ENCODE measurements around the gene FARSB.
"Not testable (repeated sequence)": the region's sequence is repeated elsewhere in the genome, so short reads cannot be mapped to it uniquely, and the experiment has no call there.

FARSB gene

DNA sequence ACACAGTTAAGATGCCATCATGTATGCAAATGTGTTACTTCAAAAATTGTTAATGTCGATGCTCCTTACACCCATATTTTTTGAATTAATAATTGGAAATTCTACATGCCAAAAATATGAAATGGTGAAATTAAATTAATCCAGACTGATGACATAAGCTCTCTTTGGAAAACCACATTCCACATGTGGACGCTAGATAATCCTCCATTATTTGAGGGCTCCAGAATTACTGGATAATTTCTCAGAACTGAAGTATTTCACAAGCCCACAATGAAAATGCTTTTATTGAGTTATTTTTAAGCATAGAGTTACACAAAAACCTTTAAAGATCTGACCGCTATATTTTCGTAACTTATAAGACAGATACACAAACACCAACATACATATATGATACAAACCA, 47.8 kb downstream of the FARSB start:
- Mint-ChIP-seq H3K4me1 (no peaks in the 10 kb centered on the region), H3K27ac (no peak overlapping the region), H3K4me3 (no peak overlapping the region), H3K9me3 (no peaks in the 10 kb centered on the region), H3K27me3 (no peaks in the 10 kb centered on the region), H3K36me3 (peaks cover 21 to 29% of the 10 kb centered on the region in 2 donors)
- DNase-seq (no peak), ATAC-seq (replicated peaks) (no peak)

DNA sequence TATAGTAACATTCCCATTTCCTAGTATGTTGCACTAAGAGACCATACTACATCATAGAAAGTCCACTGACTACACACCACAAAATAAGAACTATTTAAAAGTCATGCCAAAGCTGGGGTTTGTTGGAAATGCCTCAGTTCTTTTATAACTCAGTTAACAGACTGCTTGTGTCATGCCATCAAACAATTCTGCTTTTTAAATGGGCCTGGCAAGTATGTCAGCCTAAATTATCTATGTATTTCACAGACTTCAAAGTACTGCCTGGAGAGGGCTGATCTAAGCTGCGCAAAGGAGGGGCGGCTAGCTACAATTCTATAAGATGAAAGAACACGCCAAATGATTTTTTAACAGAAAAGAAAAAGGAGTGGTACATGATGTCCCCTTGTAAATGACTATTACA, 49.6 kb downstream of the FARSB start:
- ATAC-seq (replicated peaks): no peak
- no peaks in the 10 kb centered on the region for H3K27me3 Mint-ChIP-seq
- no peaks in the 10 kb centered on the region for H3K9me3 Mint-ChIP-seq
- H3K4me3 Mint-ChIP-seq: no peak overlapping the region
- no peak overlapping the region for H3K27ac Mint-ChIP-seq
- DNase-seq: no peak
- no peaks in the 10 kb centered on the region for H3K4me1 Mint-ChIP-seq
- peaks cover 22 to 27% of the 10 kb centered on the region in 2 donors for H3K36me3 Mint-ChIP-seq

GRCh38 chr2:222604749-222605515, 51.0 kb downstream of the FARSB start:
- DNase-seq: no peak
- H3K4me1 Mint-ChIP-seq: no peaks in the 10 kb centered on the region
- H3K27ac Mint-ChIP-seq: peak overlapping the region; percentile 66
- no peaks in the 10 kb centered on the region for H3K9me3 Mint-ChIP-seq
- no peak overlapping the region for H3K4me3 Mint-ChIP-seq
- no peak for ATAC-seq (replicated peaks)
- peaks cover 26 to 28% of the 10 kb centered on the region in 2 donors for H3K36me3 Mint-ChIP-seq
- H3K27me3 Mint-ChIP-seq: no peaks in the 10 kb centered on the region

DNA sequence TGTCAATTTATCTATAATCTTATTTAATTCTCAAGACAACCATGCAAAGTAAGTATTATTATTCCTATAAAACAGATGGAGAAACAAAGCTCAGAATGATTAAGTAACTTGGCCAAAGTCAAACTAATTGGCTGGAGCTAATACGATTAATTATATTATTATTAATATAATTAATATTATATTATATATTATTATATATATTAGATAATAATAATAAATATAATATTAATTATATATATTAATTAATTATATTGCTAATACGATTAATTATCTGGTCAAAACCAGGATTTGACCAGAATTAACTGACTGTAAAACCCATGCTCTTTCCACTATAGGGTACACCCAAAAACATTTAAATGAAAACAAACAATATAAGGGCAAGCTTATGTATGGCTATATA, 52.4 kb downstream of the FARSB start:
- Mint-ChIP-seq H3K36me3 (peaks cover 28 to 31% of the 10 kb centered on the region in 2 donors), H3K27me3 (no peaks in the 10 kb centered on the region), H3K4me1 (no peaks in the 10 kb centered on the region), H3K4me3 (no peak overlapping the region), H3K27ac (no peak overlapping the region), H3K9me3 (no peaks in the 10 kb centered on the region)
- DNase-seq: no peak
- no peak for ATAC-seq (replicated peaks)

DNA sequence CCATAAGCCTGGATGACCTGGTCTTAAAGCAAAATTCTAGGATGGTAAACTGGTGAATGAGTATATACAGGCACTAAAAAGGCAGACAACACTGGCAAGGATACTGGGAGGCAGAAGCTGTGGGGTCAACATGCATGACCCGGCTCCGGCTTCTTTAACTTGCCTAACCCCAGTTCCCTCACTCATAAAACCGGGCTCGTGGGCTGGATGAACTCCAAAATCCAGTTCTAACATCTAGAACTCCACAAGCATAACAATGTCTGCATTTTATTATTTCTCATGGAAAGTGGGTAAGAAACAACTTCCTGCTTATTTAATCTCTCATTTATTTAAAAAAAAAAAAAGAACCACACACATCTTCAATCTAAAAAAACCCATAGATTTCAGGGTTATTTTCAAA, 57.3 kb downstream of the FARSB start:
- Mint-ChIP-seq H3K4me1 (peaks cover 0 to 2% of the 10 kb centered on the region in 2 donors), H3K9me3 (no peaks in the 10 kb centered on the region), H3K36me3 (peaks cover 30 to 43% of the 10 kb centered on the region in 2 donors), H3K27ac (no peak overlapping the region), H3K27me3 (no peaks in the 10 kb centered on the region), H3K4me3 (no peak overlapping the region)
- DNase-seq: no peak
- ATAC-seq (replicated peaks): no peak

- Mint-ChIP-seq H3K4me1 (peaks cover 0 to 2% of the 10 kb centered on the region in 2 donors), H3K27ac (no peak overlapping the region), H3K9me3 (no peaks in the 10 kb centered on the region), H3K27me3 (no peaks in the 10 kb centered on the region), H3K4me3 (no peak overlapping the region), H3K36me3 (peaks cover 34 to 58% of the 10 kb centered on the region in 2 donors)
- DNase-seq (no peak), ATAC-seq (replicated peaks) (no peak)
Observed at GRCh38 chr2:222595581-222595980, 60.3 kb downstream of the FARSB start.

GRCh38 chr2:222594679-222595078, 61.2 kb downstream of the FARSB start:
- Mint-ChIP-seq H3K27ac (no peak overlapping the region), H3K36me3 (peaks cover 37 to 59% of the 10 kb centered on the region in 2 donors), H3K4me1 (peaks cover 0 to 2% of the 10 kb centered on the region in 2 donors), H3K9me3 (no peaks in the 10 kb centered on the region), H3K4me3 (no peak overlapping the region), H3K27me3 (no peaks in the 10 kb centered on the region)
- no peak for DNase-seq
- ATAC-seq (replicated peaks): no peak

DNA sequence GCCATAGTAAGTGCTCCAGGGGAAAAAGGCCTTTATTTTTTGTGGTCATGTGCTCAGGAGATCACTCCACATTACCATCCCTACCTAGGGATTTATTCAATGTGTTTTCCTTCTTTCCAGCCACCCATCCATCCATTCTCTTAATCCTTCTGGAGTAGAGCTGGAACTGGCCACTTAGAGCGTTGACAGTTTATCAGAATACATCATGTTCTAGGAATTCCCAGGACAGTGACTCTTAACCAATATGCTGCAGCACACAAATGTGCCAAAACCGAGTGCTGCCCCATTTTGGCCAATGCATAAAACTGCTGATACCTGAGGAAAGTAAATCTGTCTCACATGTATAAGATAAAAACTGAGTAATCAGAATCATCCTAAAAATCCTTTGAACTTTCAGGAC, 63.7 kb downstream of the FARSB start:
- Mint-ChIP-seq H3K4me1 (peaks cover 2 to 6% of the 10 kb centered on the region in 2 donors), H3K9me3 (no peaks in the 10 kb centered on the region), H3K36me3 (peaks cover 44 to 68% of the 10 kb centered on the region in 2 donors)

GRCh38 chr2:222591661-222592060, 64.2 kb downstream of the FARSB start:
- H3K27me3 Mint-ChIP-seq: no peaks in the 10 kb centered on the region
- H3K4me1 Mint-ChIP-seq: peaks cover 2 to 10% of the 10 kb centered on the region in 2 donors
- H3K27ac Mint-ChIP-seq: peak overlapping the region; percentile 9
- peaks cover 49 to 73% of the 10 kb centered on the region in 2 donors for H3K36me3 Mint-ChIP-seq
- H3K9me3 Mint-ChIP-seq: no peaks in the 10 kb centered on the region
- DNase-seq (no peak), ATAC-seq (replicated peaks) (no peak)
- no peak overlapping the region for H3K4me3 Mint-ChIP-seq

More for the DNA sequence above, 63.7 kb downstream of the FARSB start:
- Mint-ChIP-seq H3K27ac (no peak overlapping the region), H3K4me3 (no peak overlapping the region), H3K27me3 (no peaks in the 10 kb centered on the region)
- DNase-seq: no peak
- no peak for ATAC-seq (replicated peaks)

GRCh38 chr2:222584589-222584988, 71.3 kb downstream of the FARSB start:
- ATAC-seq (replicated peaks); H3K9me3 Mint-ChIP-seq; H3K27me3 Mint-ChIP-seq; DNase-seq; H3K4me3 Mint-ChIP-seq; H3K27ac Mint-ChIP-seq: not testable (repeated sequence)
- Mint-ChIP-seq H3K4me1 (peaks cover 6 to 20% of the 10 kb centered on the region in 2 donors), H3K36me3 (peaks cover 49 to 72% of the 10 kb centered on the region in 2 donors)

GRCh38 chr2:222582928-222583327, 73.0 kb downstream of the FARSB start:
- Mint-ChIP-seq H3K27me3 (no peaks in the 10 kb centered on the region), H3K36me3 (peaks cover 40 to 64% of the 10 kb centered on the region in 2 donors), H3K4me1 (peaks cover 8 to 20% of the 10 kb centered on the region in 2 donors), H3K4me3 (no peak overlapping the region), H3K27ac (no peak overlapping the region), H3K9me3 (no peaks in the 10 kb centered on the region)
- DNase-seq: no peak
- ATAC-seq (replicated peaks): no peak

DNA sequence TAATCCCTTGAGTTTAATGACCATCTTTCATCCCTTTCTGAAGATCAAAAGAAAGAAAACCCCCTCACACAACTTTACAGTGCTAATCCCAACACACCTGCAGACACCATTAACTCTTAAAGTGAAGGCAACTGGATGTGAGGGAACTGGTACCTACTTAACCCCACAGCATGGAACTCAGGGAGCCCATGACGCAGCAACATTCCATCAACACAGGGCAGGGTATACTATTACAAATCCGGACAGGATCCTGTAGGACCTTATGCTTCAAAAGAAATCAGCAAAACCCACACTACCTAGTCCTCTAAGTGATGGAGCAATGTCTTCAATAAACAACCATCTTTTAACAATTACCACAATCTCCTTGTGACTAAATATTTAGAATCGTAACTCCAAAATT, 78.6 kb downstream of the FARSB start:
- H3K4me3 Mint-ChIP-seq: no peak overlapping the region
- no peaks in the 10 kb centered on the region for H3K27me3 Mint-ChIP-seq
- DNase-seq: no peak
- no peak for ATAC-seq (replicated peaks)
- no peaks in the 10 kb centered on the region for H3K9me3 Mint-ChIP-seq
- H3K4me1 Mint-ChIP-seq: peaks cover 6 to 9% of the 10 kb centered on the region in 2 donors
- peaks cover 18 to 48% of the 10 kb centered on the region in 2 donors for H3K36me3 Mint-ChIP-seq
- H3K27ac Mint-ChIP-seq: no peak overlapping the region

DNA sequence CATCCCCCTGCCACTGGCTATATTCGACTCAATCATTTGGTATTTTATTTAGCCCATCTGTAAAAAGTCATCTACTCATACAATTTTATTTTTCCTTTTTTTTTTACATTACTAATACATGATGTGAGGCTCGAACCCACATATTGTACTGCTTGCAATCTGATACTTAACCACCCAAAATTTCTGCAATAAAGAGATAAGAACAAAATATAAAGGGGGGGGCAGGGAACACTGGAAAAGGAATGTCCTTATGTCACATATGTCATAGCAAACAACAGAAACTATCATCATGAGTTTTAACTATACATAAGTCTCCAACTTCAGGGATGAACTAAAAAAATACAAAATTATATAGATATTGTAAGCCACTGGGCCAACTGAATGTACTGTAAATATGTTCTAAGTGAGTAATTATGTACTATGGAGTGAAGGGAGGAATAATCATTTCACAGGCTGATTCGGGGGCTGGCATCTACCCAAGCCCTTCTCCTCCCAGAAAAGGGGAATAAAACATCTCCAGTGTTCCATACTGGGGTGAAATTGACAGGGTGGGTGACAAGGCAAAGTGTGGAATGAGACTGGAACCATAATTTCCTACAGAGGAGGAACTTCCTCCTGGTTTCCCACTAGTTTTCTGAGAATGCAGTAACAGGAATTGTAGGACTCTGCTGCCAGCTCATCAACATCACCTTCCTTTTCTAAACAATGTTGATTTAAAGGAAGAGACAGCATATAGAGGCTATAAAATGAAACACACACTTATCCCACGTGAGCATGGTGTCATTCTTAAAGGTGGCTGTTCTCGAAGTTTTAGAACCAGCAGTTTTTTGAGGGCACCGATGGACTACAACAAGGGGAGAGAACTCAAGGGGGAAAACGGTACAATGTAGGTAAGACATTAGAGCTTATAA, 79.5 kb downstream of the FARSB start:
- no peak overlapping the region for H3K4me3 Mint-ChIP-seq
- no peak for ATAC-seq (replicated peaks)
- no peaks in the 10 kb centered on the region for H3K9me3 Mint-ChIP-seq
- peaks cover 20 to 48% of the 10 kb centered on the region in 2 donors for H3K36me3 Mint-ChIP-seq
- peaks cover 4 to 5% of the 10 kb centered on the region in 2 donors for H3K4me1 Mint-ChIP-seq
- no peak overlapping the region for H3K27ac Mint-ChIP-seq
- DNase-seq: no peak
- no peaks in the 10 kb centered on the region for H3K27me3 Mint-ChIP-seq

DNA sequence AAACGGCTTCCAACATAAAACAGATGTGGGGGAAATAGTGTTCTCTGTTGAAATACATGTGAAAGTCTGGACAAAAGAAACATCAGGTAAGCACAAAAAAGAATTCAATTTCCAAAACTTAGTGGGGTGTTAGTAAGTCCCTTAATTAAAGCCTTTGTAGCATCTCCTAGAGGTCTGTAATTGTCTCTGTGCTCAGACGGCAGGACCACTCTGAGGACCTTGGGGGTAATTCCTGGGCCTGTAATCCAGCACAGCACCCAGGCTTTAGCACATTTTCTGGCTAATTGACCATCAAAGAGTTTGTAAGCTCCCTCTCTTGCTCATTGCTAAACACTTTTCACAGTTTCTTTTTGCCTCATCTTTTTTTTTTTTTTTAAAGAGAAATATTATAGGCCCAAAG, 80.3 kb downstream of the FARSB start:
- no peak for ATAC-seq (replicated peaks)
- Mint-ChIP-seq H3K4me1 (peaks cover 2 to 5% of the 10 kb centered on the region in 2 donors), H3K36me3 (peaks cover 21 to 51% of the 10 kb centered on the region in 2 donors), H3K27ac (no peak overlapping the region), H3K27me3 (no peaks in the 10 kb centered on the region), H3K9me3 (no peaks in the 10 kb centered on the region), H3K4me3 (no peak overlapping the region)
- DNase-seq: no peak

Measured in stimulated activated naive B cell treated with anti-CD40 and anti-IgM and Interleukin-4, amounts not matched to agents 10 μg/mL and 1 μg/mL and 100 μg/mL, for 72 hours (primary cell).